ENCODE results near the gene RAPGEF6.

The RAPGEF6 gene

GRCh38 chr5:131377785-131378325, 257.2 kb downstream of the RAPGEF6 start:
- H3K27me3 ChIP-seq (ENCODE audit: control insufficient read depth in 1 of 2, insufficient read depth in 2 of 2, low read length in 2 of 2): no peaks in the 10 kb centered on the region
- no peak overlapping the region for H3K27ac ChIP-seq (ENCODE audit: low read depth, low read length)
- H3K9ac ChIP-seq (ENCODE audit: low read length): no peak overlapping the region
- no peak overlapping the region for H3K4me3 ChIP-seq (ENCODE audit: low read depth in 1 of 2, low read length in 2 of 2)
- H3K36me3 ChIP-seq (ENCODE audit: insufficient read depth, low read length): no peaks in the 10 kb centered on the region
- H3K9me3 ChIP-seq (ENCODE audit: low read length): no peaks in the 10 kb centered on the region
- peaks cover 5% of the 10 kb centered on the region for H3K4me1 ChIP-seq (ENCODE audit: insufficient read depth, low read length)

- no peaks in the 10 kb centered on the region for H3K9me3 ChIP-seq (ENCODE audit: low read length)
- no peak overlapping the region for H3K27ac ChIP-seq (ENCODE audit: low read depth, low read length)
- no peaks in the 10 kb centered on the region for H3K27me3 ChIP-seq (ENCODE audit: control insufficient read depth in 1 of 2, insufficient read depth in 2 of 2, low read length in 2 of 2)
- peaks cover 5% of the 10 kb centered on the region for H3K4me1 ChIP-seq (ENCODE audit: insufficient read depth, low read length)
- H3K9ac ChIP-seq (ENCODE audit: low read length): no peak overlapping the region
- no peaks in the 10 kb centered on the region for H3K36me3 ChIP-seq (ENCODE audit: insufficient read depth, low read length)
- H3K4me3 ChIP-seq (ENCODE audit: low read depth in 1 of 2, low read length in 2 of 2): no peak overlapping the region
Observed at GRCh38 chr5:131377346-131377745, 257.7 kb downstream of the RAPGEF6 start.

GRCh38 chr5:131375351-131375750, 259.7 kb downstream of the RAPGEF6 start:
- no peaks in the 10 kb centered on the region for H3K27me3 ChIP-seq (ENCODE audit: control insufficient read depth in 1 of 2, insufficient read depth in 2 of 2, low read length in 2 of 2)
- H3K4me3 ChIP-seq (ENCODE audit: low read depth in 1 of 2, low read length in 2 of 2): no peak overlapping the region
- no peaks in the 10 kb centered on the region for H3K9me3 ChIP-seq (ENCODE audit: low read length)
- no peaks in the 10 kb centered on the region for H3K4me1 ChIP-seq (ENCODE audit: insufficient read depth, low read length)
- H3K27ac ChIP-seq (ENCODE audit: low read depth, low read length): no peak overlapping the region
- no peaks in the 10 kb centered on the region for H3K36me3 ChIP-seq (ENCODE audit: insufficient read depth, low read length)
- H3K9ac ChIP-seq (ENCODE audit: low read length): no peak overlapping the region
